Mucosa of stomach (tissue), 1 donor: ENCODE data around the gene PMF1.

Experiments used
- H3K27me3 ChIP-seq: one replicate; pipeline ENCODE4 v1.7.0; 2013; ENCODE audit warnings: mild to moderate bottlenecking, low read length; ENCODE audit not compliant: control insufficient read depth, insufficient read depth
- H3K36me3 ChIP-seq: one replicate; pipeline ENCODE4 v1.7.0; 2013; ENCODE audit warnings: low read length; ENCODE audit not compliant: control insufficient read depth, insufficient read depth
- H3K4me1 ChIP-seq: one replicate; pipeline ENCODE4 v1.7.0; 2013; ENCODE audit warnings: mild to moderate bottlenecking, low read length; ENCODE audit not compliant: control insufficient read depth, insufficient read depth
- H3K4me3 ChIP-seq: one replicate; pipeline ENCODE4 v1.7.0; 2013; ENCODE audit warnings: low read length
- H3K9ac ChIP-seq: one replicate; pipeline ENCODE4 v1.7.0; 2013; ENCODE audit warnings: mild to moderate bottlenecking, low read length, moderate library complexity
- H3K9me3 ChIP-seq: one replicate; pipeline ENCODE4 v1.7.0; 2013; ENCODE audit warnings: mild to moderate bottlenecking, low read length, moderate library complexity; ENCODE audit not compliant: control insufficient read depth
- donor health status: Pancreatic carcinoma.

The PMF1 gene

GRCh38 chr1:156259805-156260204 is 47.0 kb downstream of the PMF1 start:
- H3K36me3 ChIP-seq: peaks cover 40% of the 10 kb centered on the region
- H3K27me3 ChIP-seq: no peaks in the 10 kb centered on the region
- no peaks in the 10 kb centered on the region for H3K4me1 ChIP-seq
- no peak overlapping the region for H3K9ac ChIP-seq
- H3K4me3 ChIP-seq: no peak overlapping the region
- H3K9me3 ChIP-seq: no peaks in the 10 kb centered on the region

- H3K9me3 ChIP-seq: no peaks in the 10 kb centered on the region
- H3K4me3 ChIP-seq: no peak overlapping the region
- no peak overlapping the region for H3K9ac ChIP-seq
- H3K36me3 ChIP-seq: peaks cover 43% of the 10 kb centered on the region
- no peaks in the 10 kb centered on the region for H3K4me1 ChIP-seq
- H3K27me3 ChIP-seq: no peaks in the 10 kb centered on the region
Measured at GRCh38 chr1:156260896-156261295, 48.1 kb downstream of the PMF1 start.

GRCh38 chr1:156262461-156263287 is 49.9 kb downstream of the PMF1 start:
- Histone ChIP-seq H3K4me3 (no peak overlapping the region), H3K36me3 (peaks cover 56% of the 10 kb centered on the region), H3K9me3 (no peaks in the 10 kb centered on the region), H3K4me1 (no peaks in the 10 kb centered on the region), H3K27me3 (no peaks in the 10 kb centered on the region), H3K9ac (no peak overlapping the region)

- H3K4me1 ChIP-seq: no peaks in the 10 kb centered on the region
- peaks cover 62% of the 10 kb centered on the region for H3K36me3 ChIP-seq
- no peaks in the 10 kb centered on the region for H3K9me3 ChIP-seq
- H3K9ac ChIP-seq: no peak overlapping the region
- H3K4me3 ChIP-seq: no peak overlapping the region
- H3K27me3 ChIP-seq: no peaks in the 10 kb centered on the region
Measured at GRCh38 chr1:156263288-156263655, 50.5 kb downstream of the PMF1 start.

GRCh38 chr1:156266051-156266450 is 53.2 kb downstream of the PMF1 start:
- Histone ChIP-seq H3K9ac (no peak overlapping the region), H3K4me3 (no peak overlapping the region), H3K27me3 (no peaks in the 10 kb centered on the region), H3K9me3 (no peaks in the 10 kb centered on the region), H3K4me1 (no peaks in the 10 kb centered on the region), H3K36me3 (peaks cover 38% of the 10 kb centered on the region)

- Histone ChIP-seq H3K4me1 (no peaks in the 10 kb centered on the region), H3K36me3 (peaks cover 29% of the 10 kb centered on the region), H3K9ac (no peak overlapping the region), H3K4me3 (no peak overlapping the region), H3K9me3 (no peaks in the 10 kb centered on the region), H3K27me3 (no peaks in the 10 kb centered on the region)
Measured at GRCh38 chr1:156268336-156268735, 55.5 kb downstream of the PMF1 start.

- Histone ChIP-seq H3K4me1 (no peaks in the 10 kb centered on the region), H3K4me3 (no peak overlapping the region), H3K27me3 (no peaks in the 10 kb centered on the region), H3K9ac (no peak overlapping the region), H3K9me3 (no peaks in the 10 kb centered on the region), H3K36me3 (peaks cover 29% of the 10 kb centered on the region)
Measured at GRCh38 chr1:156270314-156270713, 57.5 kb downstream of the PMF1 start.

- H3K4me1 ChIP-seq: peaks cover 10% of the 10 kb centered on the region
- H3K9me3 ChIP-seq: no peaks in the 10 kb centered on the region
- H3K36me3 ChIP-seq: peaks cover 18% of the 10 kb centered on the region
- no peak overlapping the region for H3K4me3 ChIP-seq
- no peak overlapping the region for H3K9ac ChIP-seq
- H3K27me3 ChIP-seq: no peaks in the 10 kb centered on the region
Measured at GRCh38 chr1:156276532-156276931, 63.7 kb downstream of the PMF1 start.

- H3K36me3 ChIP-seq: peaks cover 18% of the 10 kb centered on the region
- H3K27me3 ChIP-seq: no peaks in the 10 kb centered on the region
- no peaks in the 10 kb centered on the region for H3K9me3 ChIP-seq
- H3K4me1 ChIP-seq: peaks cover 11% of the 10 kb centered on the region
- no peak overlapping the region for H3K4me3 ChIP-seq
- no peak overlapping the region for H3K9ac ChIP-seq
Measured at GRCh38 chr1:156276966-156277381, 64.2 kb downstream of the PMF1 start.

GRCh38 chr1:156279837-156280236 is 67.0 kb downstream of the PMF1 start:
- Histone ChIP-seq H3K9me3 (no peaks in the 10 kb centered on the region), H3K4me3 (no peak overlapping the region), H3K4me1 (peaks cover 26% of the 10 kb centered on the region), H3K36me3 (peaks cover 9% of the 10 kb centered on the region), H3K9ac (no peak overlapping the region), H3K27me3 (no peaks in the 10 kb centered on the region)

- Histone ChIP-seq H3K9me3 (no peaks in the 10 kb centered on the region), H3K4me3 (peak overlapping the region; percentile 66), H3K36me3 (peaks cover 9% of the 10 kb centered on the region), H3K4me1 (peaks cover 26% of the 10 kb centered on the region), H3K27me3 (no peaks in the 10 kb centered on the region), H3K9ac (peak overlapping the region; percentile 90)
Measured at GRCh38 chr1:156281281-156281680, 68.5 kb downstream of the PMF1 start.

- Histone ChIP-seq H3K4me1 (peaks cover 26% of the 10 kb centered on the region), H3K9ac (peak overlapping the region; percentile 90), H3K9me3 (no peaks in the 10 kb centered on the region)
Measured at GRCh38 chr1:156281693-156282478, 69.1 kb downstream of the PMF1 start.

More at GRCh38 chr1:156281693-156282478, 69.1 kb downstream of the PMF1 start:
- peaks cover 6% of the 10 kb centered on the region for H3K36me3 ChIP-seq
- peak overlapping the region; percentile 66 for H3K4me3 ChIP-seq
- no peaks in the 10 kb centered on the region for H3K27me3 ChIP-seq
